ENCODE data around the gene KCNH8. TPM values are rescaled to one million over a fixed set of nuclear protein-coding genes. Genes with fewer than 3 reads are reported as not detected.
"Not testable (repeated sequence)": the region's sequence is repeated elsewhere in the genome, so short reads cannot be mapped to it uniquely, and the experiment has no call there.

The KCNH8 gene
- not detected for total RNA-seq
- long read RNA-seq, result 0 reads

GRCh38 chr3:19147905-19148767 is at the start of gene KCNH8:
Gene KCNH8 (plus strand): TSS chr3:19148510. CDS start chr3:19148720, 210 bp downstream.
- peak within 1 kb of the TSS; percentile 32 to 50 (median 39) for H3K4me3 ChIP-seq
- intact Hi-C loops (cut with DNase I), result no loop called here
- no peaks in the 10 kb centered on the region for H3K36me3 ChIP-seq
- ATAC-seq (peak in 2 of 4 donors; percentile 27 to 41), DNase-seq (peak in 2 of 3 donors; percentile 20 to 49)
- no peak within 1 kb of the TSS for H3K27ac ChIP-seq
- 3% methylated on average over 20 of the region's 64 CpGs for WGBS (ENCODE audit: insufficient coverage, low coverage, low lambda C conversion rate, missing lambda C conversion rate)
- peaks cover 0 to 11% of the 10 kb centered on the region in 2 donors for H3K27me3 ChIP-seq
- H3K4me1 ChIP-seq, result peaks cover 0 to 18% (median 0%) of the 10 kb centered on the region in 4 donors
- no peaks in the 10 kb centered on the region for H3K9me3 ChIP-seq
- TF ChIP-seq POLR2A (IDR thresholded peaks at IDR 0.05) (no peak), CTCF (IDR thresholded peaks at IDR 0.05) (no peak)

- H3K9me3 ChIP-seq; H3K4me3 ChIP-seq; H3K36me3 ChIP-seq; H3K4me1 ChIP-seq; H3K27ac ChIP-seq; ATAC-seq; intact Hi-C loops (cut with DNase I); H3K27me3 ChIP-seq; DNase-seq: not testable (repeated sequence)
- WGBS (ENCODE audit: insufficient coverage, low coverage, low lambda C conversion rate, missing lambda C conversion rate), result 45% methylated on average over 4 of the region's 29 CpGs
These were observed 45.5 kb upstream of the KCNH8 start for GRCh38 chr3:19102654-19103290.

GRCh38 chr3:19103510-19103909 is 44.8 kb upstream of the KCNH8 start:
- WGBS (ENCODE audit: insufficient coverage, low coverage, low lambda C conversion rate, missing lambda C conversion rate), result 57% methylated on average over 3 of the region's 3 CpGs
- Histone ChIP-seq H3K4me1 (no peaks in the 10 kb centered on the region), H3K4me3 (no peak overlapping the region), H3K27ac (no peak overlapping the region), H3K9me3 (no peaks in the 10 kb centered on the region), H3K27me3 (no peaks in the 10 kb centered on the region), H3K36me3 (no peaks in the 10 kb centered on the region)
- DNase-seq (no peak), ATAC-seq (no peak)
- TF ChIP-seq CTCF (IDR thresholded peaks at IDR 0.05), result no peak
- no peak for TF ChIP-seq POLR2A (IDR thresholded peaks at IDR 0.05)
- intact Hi-C loops (cut with DNase I), result no loop called here

- Histone ChIP-seq H3K9me3 (no peaks in the 10 kb centered on the region), H3K27ac (no peak overlapping the region), H3K36me3 (no peaks in the 10 kb centered on the region), H3K4me3 (no peak overlapping the region), H3K4me1 (no peaks in the 10 kb centered on the region), H3K27me3 (no peaks in the 10 kb centered on the region)
- DNase-seq (no peak), ATAC-seq (no peak)
- TF ChIP-seq POLR2A (IDR thresholded peaks at IDR 0.05) (no peak), CTCF (IDR thresholded peaks at IDR 0.05) (no peak)
- intact Hi-C loops (cut with DNase I), result no loop called here
These were observed 43.9 kb upstream of the KCNH8 start for GRCh38 chr3:19104459-19104858.

- no peak overlapping the region for H3K27ac ChIP-seq
- ATAC-seq (no peak), DNase-seq (no peak)
- H3K9me3 ChIP-seq, result no peaks in the 10 kb centered on the region
- H3K27me3 ChIP-seq, result no peaks in the 10 kb centered on the region
- no peak for TF ChIP-seq POLR2A (IDR thresholded peaks at IDR 0.05)
- no peak for TF ChIP-seq CTCF (IDR thresholded peaks at IDR 0.05)
- H3K4me3 ChIP-seq, result no peak overlapping the region
- no peaks in the 10 kb centered on the region for H3K4me1 ChIP-seq
- intact Hi-C loops (cut with DNase I), result no loop called here
- WGBS (ENCODE audit: insufficient coverage, low coverage, low lambda C conversion rate, missing lambda C conversion rate), result 72% methylated on average over 4 of the region's 4 CpGs
- no peaks in the 10 kb centered on the region for H3K36me3 ChIP-seq
These were observed 42.5 kb upstream of the KCNH8 start for GRCh38 chr3:19105826-19106225.

Measured in right lobe of liver (tissue), 6 donors.